Stimulated activated CD8-positive, alpha-beta memory T cell treated with anti-CD3 and anti-CD28 coated beads, Interleukin-12 subunit alpha, Interleukin-12 subunit beta, amount 100 ng/mL, for 24 hours (primary cell): ENCODE data around the gene VIM.

Source experiments
- DNase-seq: peaks from one replicate; pipeline ENCODE4 v3.0.0-alpha.2; 2020; ENCODE audit errors: extremely low read depth

VIM gene

GRCh38 chr10:17209881-17210280, 18.2 kb upstream of the VIM start:
- no peak for DNase-seq

- no peak for DNase-seq
Measured at GRCh38 chr10:17210361-17210760, 17.7 kb upstream of the VIM start.

GRCh38 chr10:17212802-17213221, 15.2 kb upstream of the VIM start:
- DNase-seq = no peak

- no peak for DNase-seq
Measured at GRCh38 chr10:17213646-17214349, 14.2 kb upstream of the VIM start.

GRCh38 chr10:17214526-17214925, 13.5 kb upstream of the VIM start:
- no peak for DNase-seq

GRCh38 chr10:17214971-17215781, 12.9 kb upstream of the VIM start:
- DNase-seq = no peak

GRCh38 chr10:17215782-17216122, 12.3 kb upstream of the VIM start:
- DNase-seq = no peak

GRCh38 chr10:17216217-17216900, 11.7 kb upstream of the VIM start:
- no peak for DNase-seq

- no peak for DNase-seq
Measured at GRCh38 chr10:17216901-17217395, 11.1 kb upstream of the VIM start.

- DNase-seq = no peak
Measured at GRCh38 chr10:17217631-17218232, 10.3 kb upstream of the VIM start.

- DNase-seq = no peak
Measured at GRCh38 chr10:17219024-17219423, 9.0 kb upstream of the VIM start.

- no peak for DNase-seq
Measured at GRCh38 chr10:17220652-17221100, 7.4 kb upstream of the VIM start.

GRCh38 chr10:17222329-17222728, 5.7 kb upstream of the VIM start:
- DNase-seq = no peak

GRCh38 chr10:17225808-17226207, 2.2 kb upstream of the VIM start:
- no peak for DNase-seq

- no peak for DNase-seq
Measured at GRCh38 chr10:17226891-17227303, 1.1 kb upstream of the VIM start.

GRCh38 chr10:17227367-17228090, 512 bp upstream of the VIM start:
- DNase-seq = no peak

- DNase-seq = peak; percentile 15
Measured at GRCh38 chr10:17229016-17229716, 1.1 kb downstream of the VIM start.

GRCh38 chr10:17229717-17229966, 1.6 kb downstream of the VIM start:
- DNase-seq = no peak

- DNase-seq = peak; percentile 77
Measured at GRCh38 chr10:17229967-17230682, 2.1 kb downstream of the VIM start.

GRCh38 chr10:17231788-17232187, 3.7 kb downstream of the VIM start:
- no peak for DNase-seq
